GM21619 (cell line): ENCODE data around the gene C1orf159.
"Not testable (repeated sequence)": the region's sequence is repeated elsewhere in the genome, so short reads cannot be mapped to it uniquely, and the experiment has no call there.

Source experiments
- ATAC-seq: cut with Tn5 transposase; IDR thresholded peaks from one replicate; pipeline ENCODE4 v1.9.1; 2021; ENCODE audit not compliant: unreplicated experiment

The C1orf159 gene

GRCh38 chr1:1082239-1082775, 33.6 kb downstream of the C1orf159 start:
- no peak for ATAC-seq

- ATAC-seq = no peak
Measured at GRCh38 chr1:1081311-1082238, 34.3 kb downstream of the C1orf159 start.

- no peak for ATAC-seq
Measured at GRCh38 chr1:1080951-1081310, 35.0 kb downstream of the C1orf159 start.

- no peak for ATAC-seq
Measured at GRCh38 chr1:1080122-1080757, 35.6 kb downstream of the C1orf159 start.

- ATAC-seq = no peak
Measured at GRCh38 chr1:1079408-1080121, 36.3 kb downstream of the C1orf159 start.

- not testable (repeated sequence) for ATAC-seq
Measured at GRCh38 chr1:1077396-1077795, 38.5 kb downstream of the C1orf159 start.

- no peak for ATAC-seq
Measured at GRCh38 chr1:1075148-1075935, 40.5 kb downstream of the C1orf159 start.

- no peak for ATAC-seq
Measured at GRCh38 chr1:1074631-1075147, 41.2 kb downstream of the C1orf159 start.

GRCh38 chr1:1073743-1074587, 41.9 kb downstream of the C1orf159 start, which contains the start of gene RNF223:
RNF223 (minus strand) TSS chr1:1074306; CDS start chr1:1072566, 1,740 bp downstream.
- no peak for ATAC-seq

- no peak for ATAC-seq
Measured at GRCh38 chr1:1072849-1073742, 42.8 kb downstream of the C1orf159 start.

- ATAC-seq = no peak
Measured at GRCh38 chr1:1072299-1072848, 43.5 kb downstream of the C1orf159 start.

GRCh38 chr1:1071486-1072298, 44.2 kb downstream of the C1orf159 start:
- ATAC-seq = no peak

- no peak for ATAC-seq
Measured at GRCh38 chr1:1069711-1070676, 45.9 kb downstream of the C1orf159 start.

GRCh38 chr1:1069056-1069710, 46.7 kb downstream of the C1orf159 start:
- no peak for ATAC-seq

GRCh38 chr1:1068517-1069055, 47.3 kb downstream of the C1orf159 start:
- no peak for ATAC-seq
